ENCODE data around the gene ERICH4. TPM values are rescaled to one million over a fixed set of nuclear protein-coding genes. Genes with fewer than 3 reads are reported as not detected.
"Not testable (repeated sequence)": the region's sequence is repeated elsewhere in the genome, so short reads cannot be mapped to it uniquely, and the experiment has no call there.

Gene ERICH4
- total RNA-seq, 1 donor from 2014 or later, result not detected

GRCh38 chr19:41479757-41480191 is 36.8 kb downstream of the ERICH4 start:
- intact Hi-C loops (cut with micrococcal nuclease), result no loop called here
- no peaks in the 10 kb centered on the region for H3K4me1 Mint-ChIP-seq (ENCODE audit: low read depth)
- H3K4me3 Mint-ChIP-seq, result no peak overlapping the region
- DNase-seq (ENCODE audit: low spot score), result no peak
- peaks cover 26% of the 10 kb centered on the region for H3K27me3 Mint-ChIP-seq (ENCODE audit: insufficient read depth)
- no peak overlapping the region for H3K27ac Mint-ChIP-seq
- H3K9me3 Mint-ChIP-seq, result no peaks in the 10 kb centered on the region
- H3K36me3 Mint-ChIP-seq (ENCODE audit: low read depth), result no peaks in the 10 kb centered on the region

GRCh38 chr19:41480336-41480735 is 37.4 kb downstream of the ERICH4 start:
- H3K27me3 Mint-ChIP-seq (ENCODE audit: insufficient read depth), result peaks cover 30% of the 10 kb centered on the region
- H3K27ac Mint-ChIP-seq, result no peak overlapping the region
- intact Hi-C loops (cut with micrococcal nuclease), result no loop called here
- no peaks in the 10 kb centered on the region for H3K36me3 Mint-ChIP-seq (ENCODE audit: low read depth)
- DNase-seq (ENCODE audit: low spot score), result no peak
- no peak overlapping the region for H3K4me3 Mint-ChIP-seq
- no peaks in the 10 kb centered on the region for H3K9me3 Mint-ChIP-seq
- H3K4me1 Mint-ChIP-seq (ENCODE audit: low read depth), result no peaks in the 10 kb centered on the region

DNA sequence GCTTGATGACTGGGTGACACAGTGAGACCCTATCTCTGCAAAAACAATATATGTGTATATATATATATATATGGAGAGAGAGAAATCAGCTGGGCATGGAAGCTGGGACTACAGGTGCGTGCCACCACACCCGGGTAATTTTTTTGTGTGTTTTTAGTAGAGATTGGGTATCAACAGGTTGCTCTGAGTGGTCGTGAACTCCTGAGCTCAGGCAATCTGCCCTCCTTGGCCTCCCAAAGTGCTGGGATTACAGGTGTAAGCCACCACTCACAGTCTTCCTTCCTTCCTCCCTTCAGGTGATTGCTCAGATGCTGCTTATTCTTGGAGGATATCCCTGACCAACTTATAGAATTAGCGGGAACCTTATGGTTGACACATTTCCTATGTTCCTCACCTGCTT is 41.9 kb downstream of the ERICH4 start:
- Mint-ChIP-seq H3K27ac (no peak overlapping the region), H3K9me3 (peaks cover 4% of the 10 kb centered on the region), H3K36me3 (ENCODE audit: low read depth) (peaks cover 2% of the 10 kb centered on the region), H3K4me3 (no peak overlapping the region), H3K27me3 (ENCODE audit: insufficient read depth) (peaks cover 28% of the 10 kb centered on the region), H3K4me1 (ENCODE audit: low read depth) (no peaks in the 10 kb centered on the region)
- DNase-seq (ENCODE audit: low spot score), result no peak
- intact Hi-C loops (cut with micrococcal nuclease), result no loop called here

GRCh38 chr19:41486953-41487352 is 44.0 kb downstream of the ERICH4 start:
- H3K36me3 Mint-ChIP-seq (ENCODE audit: low read depth); DNase-seq (ENCODE audit: low spot score); H3K4me3 Mint-ChIP-seq; H3K9me3 Mint-ChIP-seq; intact Hi-C loops (cut with micrococcal nuclease); H3K4me1 Mint-ChIP-seq (ENCODE audit: low read depth); H3K27ac Mint-ChIP-seq: not testable (repeated sequence)
- H3K27me3 Mint-ChIP-seq (ENCODE audit: insufficient read depth), result peaks cover 23% of the 10 kb centered on the region

- no peak for DNase-seq (ENCODE audit: low spot score)
- Mint-ChIP-seq H3K9me3 (no peaks in the 10 kb centered on the region), H3K4me3 (no peak overlapping the region), H3K27me3 (ENCODE audit: insufficient read depth) (peaks cover 14% of the 10 kb centered on the region), H3K4me1 (ENCODE audit: low read depth) (no peaks in the 10 kb centered on the region), H3K27ac (no peak overlapping the region), H3K36me3 (ENCODE audit: low read depth) (no peaks in the 10 kb centered on the region)
- intact Hi-C loops (cut with micrococcal nuclease), result no loop called here
Observed at GRCh38 chr19:41492843-41493242, 49.9 kb downstream of the ERICH4 start.

Other genes with a start within 250 kb of the ERICH4 start
- 0.60 and 0.73 TPM in 2 replicates for gene CYP2S1, start 249.9 kb upstream of the ERICH4 start, total RNA-seq
- 0.17 and 0.18 TPM in 2 replicates for gene AXL, start 223.9 kb upstream of the ERICH4 start, total RNA-seq
- 254 and 264 TPM in 2 replicates for gene HNRNPUL1, start 178.8 kb upstream of the ERICH4 start, total RNA-seq
- 35.3 and 36.1 TPM in 2 replicates for gene CCDC97, start 133.0 kb upstream of the ERICH4 start, total RNA-seq
- 108 and 112 TPM in 2 replicates for gene TGFB1, start 89.2 kb upstream of the ERICH4 start, total RNA-seq
- gene B9D2, start 79.0 kb upstream of the ERICH4 start, total RNA-seq, result 4.4 and 4.5 TPM in 2 replicates
- 2.8 and 2.9 TPM in 2 replicates for gene TMEM91, start 66.6 kb upstream of the ERICH4 start, total RNA-seq
- gene EXOSC5, start 45.8 kb upstream of the ERICH4 start, total RNA-seq, result 59.3 and 66.6 TPM in 2 replicates
- gene BCKDHA, start 45.3 kb upstream of the ERICH4 start, total RNA-seq, result 14.6 and 22.7 TPM in 2 replicates
- gene B3GNT8, start 15.8 kb upstream of the ERICH4 start, total RNA-seq, result 0.44 and 0.99 TPM in 2 replicates
- 56.7 and 57.3 TPM in 2 replicates for gene DMAC2, start 3.2 kb upstream of the ERICH4 start, total RNA-seq
- gene CEACAM21, start 133.0 kb downstream of the ERICH4 start, total RNA-seq, result 34.1 and 38.5 TPM in 2 replicates
- gene CEACAM4, start 183.9 kb downstream of the ERICH4 start, total RNA-seq, result not detected in 2 replicates
- not detected in 2 replicates for gene CEACAM7, start 245.1 kb downstream of the ERICH4 start, total RNA-seq

All from activated T-helper 1 cell treated with anti-CD3 and anti-CD28 coated beads, Interleukin-12 subunit alpha, Interleukin-12 subunit beta, Interleukin-2, Interleukin-4 antibody, amounts not matched to agents 30 ng/mL and 10 ng/mL and 1 ng/mL, durations not matched to agents 14 hours and 24 hours and 36 hours (primary cell).